ENCODE data around the gene BPHL. TPM values are rescaled to one million over a fixed set of nuclear protein-coding genes. Genes with fewer than 3 reads are reported as not detected.
A peak's percentile ranks its signal among the peaks of the same experiment; 100 is the strongest.
"Not testable (repeated sequence)": the region's sequence is repeated elsewhere in the genome, so short reads cannot be mapped to it uniquely, and the experiment has no call there.

The BPHL gene
- total RNA-seq = 10 to 100 TPM in 1 of 2 donors, 1 to 10 TPM in 1; 6.8 to 15.3 TPM

DNA sequence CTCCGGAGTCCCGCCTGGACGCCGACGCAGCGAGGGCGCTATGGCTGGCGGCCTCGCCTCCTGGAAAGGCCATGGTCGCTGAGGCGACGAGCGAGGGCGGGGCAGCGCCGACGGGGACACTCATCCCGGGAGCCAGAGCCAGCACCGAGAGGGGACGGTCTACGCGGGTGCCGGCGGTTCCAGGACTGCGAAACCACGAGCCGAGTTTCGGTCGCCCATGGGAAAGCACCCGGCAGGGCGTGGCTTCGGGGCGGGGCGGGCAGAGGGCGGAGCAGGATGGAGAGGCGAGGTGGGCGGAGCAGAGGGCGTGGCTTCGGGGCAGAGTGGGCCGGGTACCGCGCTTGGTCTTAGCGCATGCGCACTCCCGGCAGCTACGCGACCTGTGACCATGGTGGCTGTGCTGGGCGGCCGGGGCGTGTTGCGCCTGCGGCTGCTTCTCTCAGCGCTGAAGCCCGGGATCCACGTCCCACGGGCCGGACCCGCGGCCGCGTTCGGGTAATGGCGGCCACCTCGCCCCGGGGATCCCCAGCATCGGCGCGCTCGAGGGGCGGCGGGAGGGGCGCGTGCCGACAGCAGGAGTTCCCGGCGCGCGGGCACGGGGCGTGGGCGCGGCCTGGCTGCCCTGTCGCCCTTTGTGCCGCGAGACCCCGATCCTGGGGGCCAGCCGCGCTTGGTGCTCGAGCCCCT lies at the start of gene BPHL:
Gene BPHL (plus strand): TSS at position 359 of the 687 bp plus-strand sequence. CDS start 30 bp downstream, at position 389.
- peaks cover 6% of the 10 kb centered on the region in 2 donors for H3K36me3 Mint-ChIP-seq
- ATAC-seq = peak; percentile 92 to 95
- no peaks in the 10 kb centered on the region for H3K9me3 Mint-ChIP-seq
- DNase-seq (ENCODE audit: low spot score in 2 of 2) = peak; percentile 100
- H3K27ac Mint-ChIP-seq = peak within 1 kb of the TSS; percentile 48 to 73

GRCh38 chr6:3071568-3071967 lies 46.9 kb upstream of the BPHL start:
- H3K36me3 Mint-ChIP-seq = peaks cover 8 to 10% of the 10 kb centered on the region in 2 donors
- ATAC-seq (no peak), DNase-seq (ENCODE audit: low spot score in 2 of 2) (no peak)
- no peak overlapping the region for H3K27ac Mint-ChIP-seq
- H3K9me3 Mint-ChIP-seq = no peaks in the 10 kb centered on the region

DNA sequence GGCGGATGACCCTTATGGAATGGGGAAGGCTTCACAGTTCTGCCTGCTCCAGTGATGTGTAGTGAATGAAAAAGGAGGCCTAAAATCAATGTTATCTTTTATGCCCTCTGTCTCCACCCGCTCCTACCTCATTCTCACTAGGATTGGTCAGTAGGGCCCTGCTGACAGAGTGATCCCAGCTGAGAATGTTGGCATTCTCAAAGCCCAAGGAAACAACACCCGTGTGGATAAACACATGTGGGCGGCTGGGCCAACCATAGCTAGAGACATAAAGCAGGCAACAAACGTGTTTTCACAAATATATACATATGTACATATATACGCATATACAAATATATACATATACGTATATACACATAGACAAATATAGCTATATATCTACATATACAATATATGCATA lies 45.7 kb upstream of the BPHL start:
- DNase-seq (ENCODE audit: low spot score in 2 of 2) (no peak), ATAC-seq (no peak)
- Mint-ChIP-seq H3K9me3 (no peaks in the 10 kb centered on the region), H3K27ac (no peak overlapping the region), H3K36me3 (peaks cover 20 to 22% of the 10 kb centered on the region in 2 donors)

- DNase-seq (ENCODE audit: low spot score in 2 of 2) (no peak), ATAC-seq (no peak)
- Mint-ChIP-seq H3K27ac (no peak overlapping the region), H3K9me3 (no peaks in the 10 kb centered on the region), H3K36me3 (peaks cover 24 to 27% of the 10 kb centered on the region in 2 donors)
These were observed 45.1 kb upstream of the BPHL start for GRCh38 chr6:3073382-3073781.

DNA sequence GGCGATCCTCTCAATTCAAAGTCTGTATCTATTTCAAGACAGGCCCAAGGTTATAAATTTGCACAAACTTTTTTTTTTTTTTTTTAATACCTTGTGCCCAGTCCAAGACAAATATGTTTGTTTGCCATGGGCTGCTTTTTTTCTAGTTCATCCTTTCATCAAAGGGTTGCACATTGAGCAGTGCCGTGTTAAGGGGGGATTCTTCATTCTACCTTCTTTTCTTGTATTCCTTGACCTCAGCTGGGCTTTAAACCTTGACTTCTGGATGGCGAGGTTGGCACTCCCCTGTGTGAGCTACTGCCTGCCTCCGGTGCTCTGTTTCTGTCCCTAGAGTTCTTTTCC lies 42.8 kb upstream of the BPHL start:
- ATAC-seq = no peak
- H3K27ac Mint-ChIP-seq = peak overlapping the region; percentile 84 to 86
- DNase-seq (ENCODE audit: low spot score in 2 of 2) = no peak
- peaks cover 19 to 22% of the 10 kb centered on the region in 2 donors for H3K36me3 Mint-ChIP-seq
- H3K9me3 Mint-ChIP-seq = no peaks in the 10 kb centered on the region

DNA sequence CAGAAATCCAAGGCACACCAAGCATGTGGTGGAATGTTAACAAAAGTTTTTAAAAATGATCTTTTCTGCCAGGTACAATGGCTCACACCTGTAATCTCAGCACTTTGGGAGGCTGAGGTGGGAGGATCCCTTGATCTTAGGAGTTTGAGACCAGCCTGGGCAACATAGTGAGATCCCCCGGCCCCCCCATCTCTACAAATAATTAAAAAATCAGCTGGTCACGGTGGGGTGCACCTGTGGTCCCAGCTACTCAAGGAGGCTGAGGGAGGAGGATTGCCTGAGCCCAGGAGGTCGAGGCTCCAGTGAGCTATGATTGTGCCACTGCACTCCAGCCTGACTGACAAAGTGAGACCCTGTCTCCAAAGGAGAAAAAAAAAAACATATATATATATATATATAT lies 42.2 kb upstream of the BPHL start:
- Mint-ChIP-seq H3K27ac (peak overlapping the region in 1 of 2 donors; percentile 86), H3K9me3 (no peaks in the 10 kb centered on the region), H3K36me3 (peaks cover 23 to 27% of the 10 kb centered on the region in 2 donors)
- no peak for DNase-seq (ENCODE audit: low spot score in 2 of 2)
- no peak for ATAC-seq

DNA sequence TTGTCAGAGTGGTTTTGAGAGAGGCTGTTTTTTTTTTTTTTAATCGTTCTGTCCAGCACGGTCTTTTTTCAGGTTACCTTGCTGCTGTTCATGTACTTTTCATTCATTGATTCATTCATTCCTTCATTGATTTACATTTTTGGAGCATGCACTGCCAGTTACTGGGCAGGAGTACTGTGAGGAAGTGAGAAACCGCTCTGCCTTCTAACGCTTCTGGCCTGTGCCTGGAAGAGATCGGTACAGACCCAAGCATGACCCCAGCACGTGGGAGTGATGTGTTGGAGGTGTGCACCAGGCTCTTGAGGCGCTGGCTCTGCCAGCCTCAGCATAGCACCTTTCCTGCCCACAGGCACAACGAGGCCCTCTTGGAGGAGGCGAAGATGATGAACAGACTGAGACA lies 41.1 kb upstream of the BPHL start:
- H3K27ac Mint-ChIP-seq = peak overlapping the region in 1 of 2 donors; percentile 86
- ATAC-seq (no peak), DNase-seq (ENCODE audit: low spot score in 2 of 2) (no peak)
- H3K9me3 Mint-ChIP-seq = no peaks in the 10 kb centered on the region
- H3K36me3 Mint-ChIP-seq = peaks cover 24 to 34% of the 10 kb centered on the region in 2 donors

DNA sequence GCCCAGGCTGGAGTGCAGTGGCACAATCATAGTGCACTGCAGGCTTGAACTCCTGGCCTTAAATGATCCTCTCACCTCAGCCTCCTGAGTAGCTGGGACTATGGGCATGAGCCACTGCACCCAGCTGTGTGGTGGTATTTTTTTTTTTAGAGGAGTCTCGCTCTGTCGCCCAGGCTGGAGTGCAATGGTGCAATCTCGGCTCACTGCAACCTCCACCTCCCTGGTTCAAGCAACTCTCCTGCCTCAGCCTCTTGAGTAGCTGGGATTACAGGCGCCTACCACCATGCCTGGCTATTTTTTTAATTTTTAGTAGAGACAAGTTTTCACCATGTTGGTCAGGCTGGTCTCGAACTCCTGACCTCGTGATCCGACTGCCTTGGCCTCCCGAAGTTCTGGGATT lies 39.6 kb upstream of the BPHL start:
- Mint-ChIP-seq H3K36me3 (peaks cover 36 to 46% of the 10 kb centered on the region in 2 donors), H3K27ac (peak overlapping the region; percentile 12 to 60)
- not testable (repeated sequence) for ATAC-seq; DNase-seq (ENCODE audit: low spot score in 2 of 2); H3K9me3 Mint-ChIP-seq

GRCh38 chr6:3079682-3080081 lies 38.8 kb upstream of the BPHL start:
- H3K9me3 Mint-ChIP-seq = no peaks in the 10 kb centered on the region
- ATAC-seq (no peak), DNase-seq (ENCODE audit: low spot score in 2 of 2) (no peak)
- H3K27ac Mint-ChIP-seq = peak overlapping the region in 1 of 2 donors; percentile 12
- H3K36me3 Mint-ChIP-seq = peaks cover 43 to 53% of the 10 kb centered on the region in 2 donors

DNA sequence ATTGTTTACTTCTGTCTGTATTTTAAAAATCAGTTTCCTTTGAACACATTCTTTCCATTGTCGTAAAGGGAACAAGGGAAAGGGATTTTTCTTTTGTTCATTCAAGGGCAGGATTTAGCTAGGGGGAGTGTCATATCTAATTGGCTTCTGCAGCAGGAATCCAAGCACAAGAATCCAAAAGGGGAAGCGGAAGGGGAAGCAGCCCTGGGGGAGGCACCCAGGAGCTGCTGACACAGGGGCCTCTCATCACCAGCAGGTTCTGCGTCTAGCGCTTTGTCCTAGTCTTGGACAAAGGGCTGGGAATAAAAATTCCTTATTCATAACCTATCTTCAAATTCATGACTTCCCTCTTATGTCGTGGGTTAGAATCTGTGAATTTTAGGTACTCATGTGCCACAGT lies 36.6 kb upstream of the BPHL start:
- Mint-ChIP-seq H3K36me3 (peaks cover 47 to 65% of the 10 kb centered on the region in 2 donors), H3K27ac (peak overlapping the region in 1 of 2 donors; percentile 65), H3K9me3 (no peaks in the 10 kb centered on the region)
- DNase-seq (ENCODE audit: low spot score in 2 of 2) = no peak
- no peak for ATAC-seq

DNA sequence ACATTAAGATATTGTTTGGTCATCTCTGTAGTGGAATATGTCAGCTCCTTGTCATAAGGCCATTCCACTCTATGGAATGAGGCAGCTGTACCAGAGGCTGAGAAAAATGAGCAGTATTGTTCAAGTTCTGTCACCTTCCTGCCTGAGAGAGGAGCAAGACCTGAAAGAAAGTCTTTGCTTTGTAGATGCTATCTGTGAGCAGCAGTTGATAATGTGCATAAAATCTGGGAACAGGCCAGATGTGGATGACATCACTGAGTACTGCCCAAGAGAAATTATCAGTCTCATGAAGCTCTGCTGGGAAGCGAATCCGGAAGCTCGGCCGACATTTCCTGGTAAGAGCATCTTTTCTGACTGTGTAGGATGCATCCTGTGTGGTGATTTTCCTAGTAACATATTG lies 33.4 kb upstream of the BPHL start:
- ATAC-seq (no peak), DNase-seq (ENCODE audit: low spot score in 2 of 2) (no peak)
- peak overlapping the region in 1 of 2 donors; percentile 7 for H3K27ac Mint-ChIP-seq
- peaks cover 41 to 68% of the 10 kb centered on the region in 2 donors for H3K36me3 Mint-ChIP-seq
- H3K9me3 Mint-ChIP-seq = no peaks in the 10 kb centered on the region

DNA sequence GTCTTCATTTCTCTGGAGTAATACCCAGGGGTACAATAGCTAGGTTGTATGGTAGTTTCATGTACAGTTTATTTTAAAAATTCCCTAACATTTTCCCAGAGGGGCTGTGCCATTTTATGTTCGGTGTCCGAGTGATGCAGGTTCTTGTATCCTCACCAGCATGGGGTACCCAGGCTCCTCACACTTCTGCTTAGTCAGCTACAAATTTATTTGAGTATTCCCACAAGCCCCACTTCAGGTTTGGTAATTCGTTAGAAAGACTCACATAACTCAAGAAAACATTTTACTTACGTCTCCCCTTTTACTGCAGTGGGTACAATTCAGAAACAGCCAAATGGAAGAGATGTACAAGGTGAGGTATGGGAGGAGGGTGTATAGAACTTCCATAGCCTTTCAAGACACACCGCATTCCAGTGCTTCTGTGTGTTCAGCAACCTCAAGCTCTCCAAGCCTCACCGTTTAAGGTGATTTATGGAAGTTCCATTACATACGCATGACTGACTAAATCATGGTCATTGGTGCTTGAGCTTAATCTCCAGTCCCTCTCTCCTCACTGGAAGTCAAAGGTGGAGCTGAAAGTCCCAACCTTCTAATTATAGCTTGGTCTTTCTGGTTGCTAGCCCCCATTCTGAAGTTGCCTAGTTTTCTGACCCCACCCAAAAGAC lies 32.1 kb upstream of the BPHL start:
- no peak for DNase-seq (ENCODE audit: low spot score in 2 of 2)
- no peak for ATAC-seq
- no peak overlapping the region for H3K27ac Mint-ChIP-seq
- peaks cover 41 to 67% of the 10 kb centered on the region in 2 donors for H3K36me3 Mint-ChIP-seq
- H3K9me3 Mint-ChIP-seq = no peaks in the 10 kb centered on the region

DNA sequence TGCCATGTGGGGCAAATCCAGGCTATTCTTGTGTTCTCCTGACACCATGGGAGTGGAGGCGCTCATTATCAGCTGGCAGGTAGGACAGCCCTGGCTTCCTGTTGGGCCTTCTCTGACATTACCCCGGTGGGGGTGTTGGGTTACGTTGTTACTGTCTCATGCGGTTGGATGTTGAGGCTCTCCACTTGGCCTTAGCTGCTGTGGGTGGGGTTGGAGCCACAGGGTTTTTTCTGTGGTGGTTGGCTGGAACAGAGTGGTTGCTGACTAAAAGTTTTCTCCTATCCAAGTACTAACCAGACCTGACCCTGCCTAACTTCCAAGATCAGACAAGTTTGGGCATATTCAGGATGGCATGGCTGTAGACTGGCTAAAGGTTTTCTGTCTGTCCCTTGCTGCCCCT lies 30.1 kb upstream of the BPHL start:
- Mint-ChIP-seq H3K27ac (peak overlapping the region; percentile 36 to 79), H3K36me3 (peaks cover 32 to 54% of the 10 kb centered on the region in 2 donors), H3K9me3 (no peaks in the 10 kb centered on the region)
- DNase-seq (ENCODE audit: low spot score in 2 of 2) (no peak), ATAC-seq (peak in 1 of 2 donors; percentile 81)

- ATAC-seq = no peak
- no peak for DNase-seq (ENCODE audit: low spot score in 2 of 2)
- no peaks in the 10 kb centered on the region for H3K9me3 Mint-ChIP-seq
- H3K27ac Mint-ChIP-seq = peak overlapping the region; percentile 36 to 79
- H3K36me3 Mint-ChIP-seq = peaks cover 27 to 49% of the 10 kb centered on the region in 2 donors
These were observed 29.5 kb upstream of the BPHL start for GRCh38 chr6:3088968-3089367.

DNA sequence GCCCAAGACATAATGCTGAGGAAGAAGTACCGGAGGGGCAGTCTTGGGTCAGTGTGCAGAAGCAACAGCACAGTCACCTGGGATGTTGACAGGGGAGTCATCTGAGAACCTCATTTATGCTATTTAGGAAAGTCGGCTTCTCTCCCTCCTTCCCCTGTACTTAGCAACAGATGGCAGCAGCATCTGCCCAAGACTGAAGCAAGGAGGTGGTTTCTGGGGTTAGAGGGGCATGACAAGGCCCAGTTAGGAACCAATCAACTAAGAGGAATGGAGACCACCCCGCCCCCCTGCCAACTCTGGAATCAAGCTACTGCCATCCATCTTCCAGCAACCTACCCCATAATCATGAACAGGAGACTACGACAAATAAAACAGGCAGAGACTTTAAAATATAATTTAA lies 28.5 kb upstream of the BPHL start:
- H3K36me3 Mint-ChIP-seq = peaks cover 20 to 39% of the 10 kb centered on the region in 2 donors
- DNase-seq (ENCODE audit: low spot score in 2 of 2) (no peak), ATAC-seq (no peak)
- peak overlapping the region in 1 of 2 donors; percentile 8 for H3K27ac Mint-ChIP-seq
- no peaks in the 10 kb centered on the region for H3K9me3 Mint-ChIP-seq

GRCh38 chr6:3094815-3095214 lies 23.7 kb upstream of the BPHL start:
- no peak for DNase-seq (ENCODE audit: low spot score in 2 of 2)

GRCh38 chr6:3102875-3103274 lies 15.6 kb upstream of the BPHL start:
- Mint-ChIP-seq H3K9me3 (no peaks in the 10 kb centered on the region), H3K27ac (no peak overlapping the region), H3K36me3 (peaks cover 5 to 24% of the 10 kb centered on the region in 2 donors)
- DNase-seq (ENCODE audit: low spot score in 2 of 2) (no peak), ATAC-seq (peak; percentile 49 to 71)

More at GRCh38 chr6:3094815-3095214, 23.7 kb upstream of the BPHL start:
- Mint-ChIP-seq H3K9me3 (no peaks in the 10 kb centered on the region), H3K27ac (no peak overlapping the region), H3K36me3 (peaks cover 8 to 16% of the 10 kb centered on the region in 2 donors)
- ATAC-seq = no peak

Measured in activated naive CD4-positive, alpha-beta T cell treated with anti-CD3 and anti-CD28 coated beads, Interleukin-2, amount 50 U/mL, for 72 hours (primary cell).